HG03520 (cell line): Measurements from ENCODE around the gene TEX29.

Experiments used
- ATAC-seq: cut with Tn5 transposase; IDR thresholded peaks from one replicate; pipeline ENCODE4 v1.9.1; 2021; ENCODE audit warnings: mild to moderate bottlenecking, moderate library complexity; ENCODE audit not compliant: unreplicated experiment

The TEX29 gene

GRCh38 chr13:111322001-111322915, 1.8 kb downstream of the TEX29 start:
- ATAC-seq, result no peak

GRCh38 chr13:111322916-111323331, 2.5 kb downstream of the TEX29 start:
- ATAC-seq, result no peak

- no peak for ATAC-seq
These were observed 3.1 kb downstream of the TEX29 start for GRCh38 chr13:111323549-111323948.

GRCh38 chr13:111323950-111324651, 3.7 kb downstream of the TEX29 start:
- no peak for ATAC-seq

GRCh38 chr13:111324736-111325135, 4.3 kb downstream of the TEX29 start:
- no peak for ATAC-seq

- no peak for ATAC-seq
These were observed 4.9 kb downstream of the TEX29 start for GRCh38 chr13:111325146-111325890.

- no peak for ATAC-seq
These were observed 5.6 kb downstream of the TEX29 start for GRCh38 chr13:111325941-111326620.

GRCh38 chr13:111326621-111326965, 6.2 kb downstream of the TEX29 start:
- ATAC-seq, result no peak

- no peak for ATAC-seq
These were observed 6.7 kb downstream of the TEX29 start for GRCh38 chr13:111326981-111327642.

GRCh38 chr13:111327730-111328573, 7.5 kb downstream of the TEX29 start:
- ATAC-seq, result no peak

- ATAC-seq, result no peak
These were observed 8.3 kb downstream of the TEX29 start for GRCh38 chr13:111328574-111329410.

- ATAC-seq, result no peak
These were observed 9.2 kb downstream of the TEX29 start for GRCh38 chr13:111329641-111330040.

GRCh38 chr13:111330066-111330610, 9.7 kb downstream of the TEX29 start:
- ATAC-seq, result no peak

GRCh38 chr13:111335298-111335697, 14.9 kb downstream of the TEX29 start:
- ATAC-seq, result no peak

GRCh38 chr13:111336666-111337065, 16.2 kb downstream of the TEX29 start:
- no peak for ATAC-seq

- ATAC-seq, result no peak
These were observed 16.8 kb downstream of the TEX29 start for GRCh38 chr13:111337206-111337605.

GRCh38 chr13:111337741-111338140, 17.3 kb downstream of the TEX29 start:
- ATAC-seq, result no peak

- no peak for ATAC-seq
These were observed 18.4 kb downstream of the TEX29 start for GRCh38 chr13:111338841-111339240.
